Iris pigment epithelial cell (primary cell): ENCODE data around the gene TCF12.
A peak's percentile ranks its signal among the peaks of the same experiment; 100 is the strongest.

Source experiments
- DNase-seq: peaks from one replicate; pipeline ENCODE4 v3.0.0-alpha.2; 2011; ENCODE audit warnings: low read depth

TCF12 gene

GRCh38 chr15:57255751-57256341 lies 337.4 kb downstream of the TCF12 start:
- peak; percentile 29 for DNase-seq

- DNase-seq, result no peak
Observed at GRCh38 chr15:57256939-57257338, 338.5 kb downstream of the TCF12 start.

- DNase-seq, result no peak
Observed at GRCh38 chr15:57259568-57260040, 341.2 kb downstream of the TCF12 start.

GRCh38 chr15:57263520-57263919 lies 345.1 kb downstream of the TCF12 start:
- no peak for DNase-seq

DNA sequence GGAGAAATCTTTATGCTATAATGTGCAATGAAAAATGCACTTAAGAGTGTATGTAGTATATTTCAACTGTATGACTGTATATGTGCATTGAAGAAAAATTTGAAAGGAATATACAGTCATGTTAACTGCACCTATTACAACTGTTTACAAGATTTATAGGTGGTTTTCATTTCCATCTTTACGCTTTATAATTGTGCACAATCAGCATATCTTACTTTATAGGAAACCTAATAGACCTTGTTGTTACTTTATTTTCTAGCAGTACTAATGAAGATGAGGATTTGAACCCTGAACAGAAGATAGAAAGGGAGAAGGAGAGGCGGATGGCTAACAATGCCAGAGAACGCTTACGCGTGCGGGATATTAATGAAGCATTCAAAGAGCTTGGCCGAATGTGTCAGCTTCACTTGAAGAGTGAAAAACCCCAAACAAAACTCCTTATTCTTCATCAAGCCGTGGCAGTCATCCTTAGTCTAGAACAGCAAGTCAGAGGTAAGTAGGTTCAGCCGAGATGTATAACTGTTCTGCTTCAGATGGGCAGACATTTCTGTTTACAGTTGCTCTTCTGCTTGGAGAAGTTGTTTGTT lies 354.4 kb downstream of the TCF12 start:
- DNase-seq, result no peak

DNA sequence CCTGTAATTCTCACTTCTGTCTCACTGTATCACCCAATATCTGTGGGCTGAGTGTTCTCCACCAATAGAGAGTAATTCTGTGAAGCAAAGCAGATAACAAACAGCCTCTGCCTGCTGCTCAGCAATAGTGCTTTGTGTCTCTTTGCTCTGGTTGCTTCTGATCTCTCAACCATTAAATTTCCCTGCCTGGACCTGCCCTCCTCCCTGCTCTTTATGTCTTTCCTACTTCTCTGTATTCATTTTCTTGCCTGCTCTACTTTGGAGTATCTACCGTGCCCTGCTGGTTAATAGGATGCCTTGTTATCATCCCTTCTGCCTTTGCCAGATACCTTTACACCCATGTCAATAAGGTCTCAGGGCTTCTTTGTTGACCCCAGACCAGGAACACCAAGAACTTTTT lies 355.0 kb downstream of the TCF12 start:
- no peak for DNase-seq

GRCh38 chr15:57278439-57278838 lies 360.0 kb downstream of the TCF12 start:
- no peak for DNase-seq

- no peak for DNase-seq
Observed at GRCh38 chr15:57280464-57280863, 362.0 kb downstream of the TCF12 start.

GRCh38 chr15:57281321-57281720 lies 362.9 kb downstream of the TCF12 start:
- DNase-seq, result no peak

DNA sequence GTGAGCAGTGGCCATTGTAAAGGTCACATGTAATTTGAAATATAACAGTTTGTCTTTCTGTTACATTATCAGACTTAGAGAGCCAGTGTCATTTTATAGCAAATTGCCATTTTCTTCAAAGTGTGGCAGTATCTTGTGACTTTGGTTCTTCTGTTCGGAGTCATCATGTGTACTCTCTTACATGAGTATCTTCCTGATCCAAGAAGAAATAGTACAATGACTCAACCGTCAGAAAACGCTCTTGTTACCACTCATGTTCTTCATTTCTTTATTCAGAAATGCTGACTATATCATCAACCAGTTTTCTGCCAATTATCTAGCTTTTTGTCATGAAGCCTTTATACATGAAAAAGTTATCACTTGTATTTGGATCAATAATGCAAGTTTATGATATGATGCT lies 364.2 kb downstream of the TCF12 start:
- no peak for DNase-seq

DNA sequence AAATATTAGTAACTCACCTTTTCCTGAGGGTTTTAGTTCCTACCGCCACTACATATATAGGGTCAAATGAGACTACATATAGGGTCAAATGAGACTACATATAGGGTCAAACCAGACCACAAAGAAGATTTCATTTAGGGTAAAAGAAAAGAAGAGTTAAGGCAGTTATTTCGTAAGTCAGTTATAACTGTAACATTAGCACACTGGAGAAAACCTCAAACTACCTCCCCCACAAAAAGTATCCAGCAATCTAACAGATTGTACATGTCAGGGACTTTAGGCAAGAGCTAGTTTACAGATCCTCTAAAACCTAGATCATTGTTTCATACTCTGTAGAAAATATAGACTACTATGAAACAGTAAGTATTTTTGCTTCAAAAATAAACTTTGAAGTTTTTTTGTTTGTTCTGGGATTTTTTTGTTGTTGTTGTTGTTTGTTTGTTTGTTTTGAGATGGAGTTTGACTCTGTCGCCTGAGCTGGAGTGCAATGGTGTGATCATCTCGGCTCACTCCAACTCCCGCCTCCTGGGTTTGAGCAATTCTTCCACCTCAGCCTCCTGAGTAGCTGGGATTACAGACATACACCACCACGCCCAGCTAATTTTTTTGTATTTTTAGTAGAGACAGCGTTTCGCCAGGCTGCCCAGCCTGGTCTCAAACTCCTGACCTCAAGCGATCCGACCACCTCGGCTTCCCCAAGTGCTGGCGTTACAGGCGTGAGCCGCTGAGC lies 365.5 kb downstream of the TCF12 start:
- DNase-seq, result peak; percentile 55

DNA sequence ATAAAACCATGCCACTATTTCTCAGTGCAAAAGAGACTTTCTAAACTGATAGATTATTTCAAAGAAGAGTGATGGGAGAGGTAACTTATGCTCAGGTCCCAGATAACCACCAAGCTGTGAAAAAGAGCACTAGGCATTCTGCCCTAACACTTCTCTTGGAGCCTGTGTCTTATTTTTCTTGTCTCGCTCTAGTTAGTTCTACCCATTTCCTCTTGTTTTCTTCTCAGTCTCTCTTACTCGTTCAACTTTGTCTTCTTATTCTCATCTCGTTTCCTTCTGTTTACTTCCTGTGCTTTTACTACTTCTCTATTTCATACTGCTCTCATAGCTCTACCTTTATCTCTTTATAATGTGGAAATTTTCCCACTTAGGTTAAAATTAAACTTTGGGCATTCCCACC lies 366.1 kb downstream of the TCF12 start:
- DNase-seq, result no peak

GRCh38 chr15:57285386-57285785 lies 366.9 kb downstream of the TCF12 start:
- DNase-seq, result no peak

DNA sequence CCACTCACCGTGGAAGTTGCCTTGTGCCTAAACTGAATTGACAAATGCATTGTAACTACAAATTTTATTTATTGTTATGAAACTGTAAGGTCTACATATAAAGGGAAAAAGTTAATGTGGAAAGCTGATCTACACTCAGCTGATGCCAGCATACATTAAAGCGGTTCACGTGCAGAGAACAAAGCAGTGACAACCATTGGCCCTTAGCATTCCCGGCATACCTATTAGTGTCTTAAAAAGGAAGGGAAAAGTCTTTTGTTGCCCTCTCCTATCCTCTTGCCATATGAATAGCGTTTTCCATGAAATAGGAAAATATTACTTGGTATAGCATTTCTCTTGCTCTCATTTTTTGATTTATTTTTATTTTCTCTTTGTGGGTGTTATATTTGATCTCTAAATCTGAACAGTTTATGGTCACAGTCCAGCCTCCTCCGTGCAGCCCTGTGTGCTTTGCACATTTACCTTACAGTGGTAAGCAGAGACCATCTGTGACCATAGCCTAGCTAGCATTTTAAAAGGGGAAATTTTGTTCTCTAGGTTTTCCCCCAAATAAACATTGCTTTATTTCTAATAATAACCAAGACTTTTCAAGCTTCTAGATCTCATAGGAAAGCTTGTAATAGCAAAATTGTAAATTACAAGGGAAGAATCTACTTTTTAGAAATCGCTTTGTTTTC lies 368.1 kb downstream of the TCF12 start:
- DNase-seq, result no peak

- DNase-seq, result no peak
Observed at GRCh38 chr15:57287123-57287521, 368.7 kb downstream of the TCF12 start.

DNA sequence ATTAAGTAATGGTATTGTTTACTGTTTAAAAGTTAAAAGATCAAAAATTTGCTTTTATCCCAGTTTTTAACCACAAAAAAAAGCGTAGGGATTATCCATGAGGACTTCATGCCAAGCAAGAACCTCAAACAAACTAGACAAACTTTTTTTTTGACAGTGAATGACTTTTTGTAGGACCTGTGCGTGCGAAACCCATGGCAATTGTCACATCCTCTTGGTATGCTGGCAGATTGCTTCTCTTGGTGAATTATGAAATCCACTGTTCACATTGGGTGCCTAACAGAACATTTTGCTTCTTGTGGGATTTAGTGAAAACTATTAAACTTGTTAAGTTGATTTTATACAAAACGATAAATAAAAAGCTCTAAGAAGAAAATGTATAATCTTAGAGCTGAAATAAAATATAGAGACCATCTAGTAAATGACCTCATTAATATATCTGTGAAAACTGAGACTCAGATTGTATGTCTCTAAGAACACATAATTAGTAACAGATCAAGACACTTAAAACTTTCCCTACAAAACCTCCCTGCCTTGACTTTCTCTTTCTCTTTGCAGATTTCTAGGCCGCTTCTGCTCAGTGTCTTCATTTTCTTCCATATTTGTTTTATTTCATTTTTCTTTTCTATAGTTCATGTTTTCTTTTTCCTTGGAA lies 370.6 kb downstream of the TCF12 start:
- DNase-seq, result no peak

GRCh38 chr15:57290187-57290586 lies 371.7 kb downstream of the TCF12 start:
- no peak for DNase-seq

DNA sequence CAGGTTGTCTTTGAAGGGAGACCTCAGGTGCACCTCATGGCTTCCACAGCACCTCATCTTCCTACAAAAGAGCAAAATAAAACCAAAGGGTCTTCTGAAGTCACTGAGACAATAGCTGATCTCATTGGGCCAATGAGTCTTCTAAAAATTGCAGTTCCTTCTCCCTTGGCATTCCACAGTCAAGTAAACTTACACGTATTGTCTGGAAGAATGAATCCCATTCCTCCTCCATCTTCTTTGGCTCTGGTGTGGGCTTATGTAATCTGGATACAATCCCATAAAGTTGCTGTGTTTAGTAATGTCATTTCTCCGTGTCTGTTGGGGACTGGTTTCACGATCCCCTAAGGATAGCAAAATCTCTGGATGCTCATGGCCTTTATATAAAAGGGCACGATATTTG lies 372.4 kb downstream of the TCF12 start:
- no peak for DNase-seq

DNA sequence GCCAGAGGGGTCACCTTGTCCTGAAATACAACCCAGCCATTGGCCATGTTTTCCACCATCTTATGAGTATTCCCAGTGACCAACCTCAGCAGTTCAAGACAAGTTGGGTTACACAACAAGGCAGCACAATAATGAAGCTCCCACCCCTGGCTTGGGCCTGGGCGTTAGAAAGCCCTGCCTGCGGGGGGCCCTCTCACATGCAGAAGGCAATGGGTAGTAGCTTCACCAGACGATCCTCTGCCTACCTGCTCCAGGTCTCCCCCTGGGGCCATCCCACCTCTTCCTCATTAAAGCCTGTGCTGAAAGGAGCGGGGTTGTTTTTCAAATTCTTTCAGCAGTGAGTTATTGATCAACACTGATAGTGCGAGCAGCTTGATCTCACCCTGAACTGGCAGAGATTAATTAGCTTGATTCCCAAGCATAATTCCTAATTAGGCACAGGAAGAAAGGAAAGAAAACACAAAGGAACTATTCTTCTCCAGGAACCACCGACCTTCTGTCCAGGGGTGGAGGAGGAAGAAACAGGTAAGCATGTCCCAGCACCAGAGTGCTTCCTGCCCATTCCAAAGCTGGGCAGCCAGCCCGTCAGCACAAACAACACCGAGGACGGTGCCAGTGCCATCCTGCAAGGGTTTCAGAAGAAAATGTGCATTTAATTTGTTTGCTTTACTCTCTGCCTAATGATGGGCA lies 378.2 kb downstream of the TCF12 start:
- DNase-seq, result no peak

- no peak for DNase-seq
Observed at GRCh38 chr15:57297163-57297593, 378.7 kb downstream of the TCF12 start.

- DNase-seq, result no peak
Observed at GRCh38 chr15:57297630-57298029, 379.2 kb downstream of the TCF12 start.

DNA sequence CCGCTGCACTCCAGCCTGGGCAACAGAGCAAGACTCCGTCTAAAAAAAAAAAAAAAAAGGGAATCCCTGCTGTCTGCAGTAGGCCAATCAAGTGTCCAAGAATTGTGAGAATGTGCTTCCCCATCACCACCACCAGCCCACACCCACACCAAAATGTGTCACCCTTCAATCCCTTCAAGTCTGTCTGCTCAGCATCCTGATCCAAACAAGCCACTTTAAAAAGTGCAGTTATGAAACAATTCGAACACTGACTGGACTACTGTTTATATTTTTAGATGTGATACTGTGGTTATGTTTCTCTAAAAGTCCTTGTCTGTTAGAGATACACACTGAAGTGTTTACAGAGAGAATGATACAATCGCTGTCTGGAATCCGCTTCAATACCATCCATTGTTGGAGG lies 379.8 kb downstream of the TCF12 start:
- peak; percentile 65 for DNase-seq
